A549 (cell line): Measurements from ENCODE around the gene HTRA3.

Experiments
- BHLHE40 ChIP-seq: IDR thresholded peaks from 2 replicates; pipeline ENCODE4 v1.6.1; 2012; ENCODE audit warnings: low read depth, low read length, inconsistent platforms
- CHD2 ChIP-seq: fragments of 150-350 bp; IDR thresholded peaks from 2 replicates; pipeline ENCODE4 v1.6.1; 2014; ENCODE audit warnings: low read length; ENCODE audit not compliant: partially characterized antibody
- EP300 ChIP-seq, 2 experiments: fragments of >200 bp; sonication (Bioruptor Twin); formaldehyde crosslinking; IDR thresholded peaks; 2 replicates in 1 of 2; 3 replicates in 1 of 2; pipeline ENCODE4 v1.6.1; 2016 to 2017
- ESRRA ChIP-seq: fragments of 150-350 bp; IDR thresholded peaks from 2 replicates; pipeline ENCODE4 v1.6.1; 2014; ENCODE audit warnings: mild to moderate bottlenecking, low read length, borderline replicate concordance
- JUN ChIP-seq, 2 experiments: fragments of >200 bp; sonication (Bioruptor Twin); formaldehyde crosslinking; IDR thresholded peaks; 2 replicates in 1 of 2; 3 replicates in 1 of 2; pipeline ENCODE4 v1.6.1; 2016 to 2017
- KDM1A ChIP-seq: fragments of 200-600 bp; sonication (generic); IDR thresholded peaks from 2 replicates; pipeline ENCODE4 v1.6.1; 2016; ENCODE audit warnings: low read depth, mild to moderate bottlenecking
- MAZ ChIP-seq: fragments of 150-350 bp; IDR thresholded peaks from 2 replicates; pipeline ENCODE4 v1.6.1; 2014; ENCODE audit warnings: antibody characterized with exemption, low read depth, low read length, borderline replicate concordance
- NFE2L2 ChIP-seq: fragments of 150-350 bp; conservative IDR thresholded peaks from 2 replicates; pipeline ENCODE4 v1.6.1; 2014; ENCODE audit warnings: low read length
- POLR2A ChIP-seq: IDR thresholded peaks from 2 replicates; pipeline ENCODE4 v1.6.1; 2012; ENCODE audit warnings: mild to moderate bottlenecking, low read length
- RAD21 ChIP-seq, 2 experiments: fragments of >200 bp in 1 of 2; sonication (Bioruptor Twin) in 1 of 2; formaldehyde crosslinking in 1 of 2; IDR thresholded peaks in 1 of 2; conservative IDR thresholded peaks in 1 of 2; 2 replicates in 1 of 2; 3 replicates in 1 of 2; pipeline ENCODE4 v1.6.1; 2012 to 2018; ENCODE audit warnings: inconsistent platforms in 1 of 2
- TF ChIP-seq, protein P1 (sequence below): fragments of >200 bp; sonication (Bioruptor Twin); formaldehyde crosslinking; IDR thresholded peaks from 3 replicates; pipeline ENCODE4 v1.5.1; 2016

- TF ChIP-seq POLR2A = no peak
- TF ChIP-seq, protein P1, sequence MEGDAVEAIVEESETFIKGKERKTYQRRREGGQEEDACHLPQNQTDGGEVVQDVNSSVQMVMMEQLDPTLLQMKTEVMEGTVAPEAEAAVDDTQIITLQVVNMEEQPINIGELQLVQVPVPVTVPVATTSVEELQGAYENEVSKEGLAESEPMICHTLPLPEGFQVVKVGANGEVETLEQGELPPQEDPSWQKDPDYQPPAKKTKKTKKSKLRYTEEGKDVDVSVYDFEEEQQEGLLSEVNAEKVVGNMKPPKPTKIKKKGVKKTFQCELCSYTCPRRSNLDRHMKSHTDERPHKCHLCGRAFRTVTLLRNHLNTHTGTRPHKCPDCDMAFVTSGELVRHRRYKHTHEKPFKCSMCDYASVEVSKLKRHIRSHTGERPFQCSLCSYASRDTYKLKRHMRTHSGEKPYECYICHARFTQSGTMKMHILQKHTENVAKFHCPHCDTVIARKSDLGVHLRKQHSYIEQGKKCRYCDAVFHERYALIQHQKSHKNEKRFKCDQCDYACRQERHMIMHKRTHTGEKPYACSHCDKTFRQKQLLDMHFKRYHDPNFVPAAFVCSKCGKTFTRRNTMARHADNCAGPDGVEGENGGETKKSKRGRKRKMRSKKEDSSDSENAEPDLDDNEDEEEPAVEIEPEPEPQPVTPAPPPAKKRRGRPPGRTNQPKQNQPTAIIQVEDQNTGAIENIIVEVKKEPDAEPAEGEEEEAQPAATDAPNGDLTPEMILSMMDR = no peak
- no peak for TF ChIP-seq KDM1A
- TF ChIP-seq EP300 (IDR thresholded peaks at IDR 0.05) = no peak
- TF ChIP-seq CHD2 = no peak
- no peak for TF ChIP-seq RAD21 (conservative IDR thresholded peaks at IDR 0.05 in 1 of 2, IDR thresholded peaks at IDR 0.05 in 1 of 2)
- no peak for TF ChIP-seq NFE2L2
- TF ChIP-seq ESRRA = no peak
- TF ChIP-seq JUN (IDR thresholded peaks at IDR 0.05) = no peak
- no peak for TF ChIP-seq BHLHE40
- no peak for TF ChIP-seq MAZ
Measured at GRCh38 chr4:8234715-8235114, 34.8 kb upstream of the HTRA3 start.
